ENCODE measurements around the gene C10orf90.
A peak's percentile ranks its signal among the peaks of the same experiment; 100 is the strongest.
"Not testable (repeated sequence)": the region's sequence is repeated elsewhere in the genome, so short reads cannot be mapped to it uniquely, and the experiment has no call there.

C10orf90 gene

GRCh38 chr10:126387931-126388911 is 282.3 kb downstream of the C10orf90 start, which contains the start of gene ADAM12:
Gene ADAM12, minus strand, starts transcription at chr10:126388477. Its CDS starts 332 bp downstream, at chr10:126388145.
- DNase-seq (ENCODE audit: low read depth), result no peak

- DNase-seq (ENCODE audit: low read depth), result peak; percentile 2
Observed at GRCh38 chr10:126387041-126387921, 283.2 kb downstream of the C10orf90 start.

GRCh38 chr10:126384269-126384873 is 286.1 kb downstream of the C10orf90 start:
- no peak for DNase-seq (ENCODE audit: low read depth)

- no peak for DNase-seq (ENCODE audit: low read depth)
Observed at GRCh38 chr10:126380352-126381076, 290.0 kb downstream of the C10orf90 start.

GRCh38 chr10:126379166-126379565 is 291.3 kb downstream of the C10orf90 start:
- DNase-seq (ENCODE audit: low read depth), result not testable (repeated sequence)

GRCh38 chr10:126376956-126377355 is 293.5 kb downstream of the C10orf90 start:
- DNase-seq (ENCODE audit: low read depth), result no peak

GRCh38 chr10:126375926-126376554 is 294.5 kb downstream of the C10orf90 start:
- DNase-seq (ENCODE audit: low read depth), result no peak

GRCh38 chr10:126375299-126375698 is 295.2 kb downstream of the C10orf90 start:
- DNase-seq (ENCODE audit: low read depth), result no peak

Data from activated T-cell treated with anti-CD3 and anti-CD28 coated beads for 1 hour (primary cell).